ENCODE data around the gene HOXB5.

DNA sequence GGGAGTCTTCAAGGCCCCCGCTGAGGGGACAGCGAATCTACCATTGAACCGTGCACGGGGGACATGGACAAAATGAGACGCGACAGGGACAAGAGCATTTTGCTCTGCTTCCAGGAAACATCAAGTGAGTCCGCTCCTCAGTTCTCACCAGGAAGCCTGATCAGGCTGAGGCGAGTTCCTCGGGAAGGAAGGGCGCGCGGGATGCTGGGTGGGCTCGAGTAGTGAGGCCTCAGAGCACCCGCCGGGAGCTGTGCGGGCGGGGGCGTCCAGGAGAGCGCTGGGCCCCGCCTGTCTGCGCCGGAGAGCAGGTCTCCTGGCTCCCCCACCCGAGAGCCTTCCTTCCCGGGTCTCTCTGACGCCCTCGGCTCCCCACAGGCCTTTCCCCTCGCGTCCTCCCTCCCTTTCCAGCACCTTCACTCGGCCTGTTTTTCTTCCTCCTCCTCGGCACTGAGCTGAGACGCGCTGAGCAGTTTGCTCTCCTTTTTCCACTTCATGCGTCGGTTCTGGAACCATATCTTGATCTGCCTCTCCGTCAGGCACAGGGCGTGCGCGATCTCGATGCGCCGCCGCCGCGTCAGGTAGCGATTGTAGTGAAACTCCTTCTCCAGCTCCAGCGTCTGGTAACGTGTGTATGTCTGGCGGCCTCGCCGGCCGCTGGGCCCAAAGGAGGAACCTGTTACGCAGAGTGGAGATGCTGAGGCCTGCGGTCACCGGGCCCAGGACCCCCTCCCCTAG lies 2.6 kb upstream of the HOXB5 start:
- TF ChIP-seq, protein P1, sequence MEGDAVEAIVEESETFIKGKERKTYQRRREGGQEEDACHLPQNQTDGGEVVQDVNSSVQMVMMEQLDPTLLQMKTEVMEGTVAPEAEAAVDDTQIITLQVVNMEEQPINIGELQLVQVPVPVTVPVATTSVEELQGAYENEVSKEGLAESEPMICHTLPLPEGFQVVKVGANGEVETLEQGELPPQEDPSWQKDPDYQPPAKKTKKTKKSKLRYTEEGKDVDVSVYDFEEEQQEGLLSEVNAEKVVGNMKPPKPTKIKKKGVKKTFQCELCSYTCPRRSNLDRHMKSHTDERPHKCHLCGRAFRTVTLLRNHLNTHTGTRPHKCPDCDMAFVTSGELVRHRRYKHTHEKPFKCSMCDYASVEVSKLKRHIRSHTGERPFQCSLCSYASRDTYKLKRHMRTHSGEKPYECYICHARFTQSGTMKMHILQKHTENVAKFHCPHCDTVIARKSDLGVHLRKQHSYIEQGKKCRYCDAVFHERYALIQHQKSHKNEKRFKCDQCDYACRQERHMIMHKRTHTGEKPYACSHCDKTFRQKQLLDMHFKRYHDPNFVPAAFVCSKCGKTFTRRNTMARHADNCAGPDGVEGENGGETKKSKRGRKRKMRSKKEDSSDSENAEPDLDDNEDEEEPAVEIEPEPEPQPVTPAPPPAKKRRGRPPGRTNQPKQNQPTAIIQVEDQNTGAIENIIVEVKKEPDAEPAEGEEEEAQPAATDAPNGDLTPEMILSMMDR (IDR thresholded peaks at IDR 0.05; ENCODE audit: low read depth, low read length): no peak
- TF ChIP-seq POLR2A (IDR thresholded peaks at IDR 0.05; ENCODE audit: extremely low read depth, insufficient read length) (no peak), MYC (IDR thresholded peaks at IDR 0.05; ENCODE audit: low read depth, low read length) (no peak)
- TF ChIP-seq, protein P2, sequence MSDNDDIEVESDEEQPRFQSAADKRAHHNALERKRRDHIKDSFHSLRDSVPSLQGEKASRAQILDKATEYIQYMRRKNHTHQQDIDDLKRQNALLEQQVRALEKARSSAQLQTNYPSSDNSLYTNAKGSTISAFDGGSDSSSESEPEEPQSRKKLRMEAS (IDR thresholded peaks at IDR 0.05; ENCODE audit: low read depth, low read length): no peak

All from NB4 (cell line).